Common myeloid progenitor, CD34-positive (primary cell): ENCODE data around the gene ADGRF3.
"Not testable (repeated sequence)": the region's sequence is repeated elsewhere in the genome, so short reads cannot be mapped to it uniquely, and the experiment has no call there.

Experiments used
- CTCF ChIA-PET: fragments of 350-600 bp; sonication (Branson Sonifier 250); formaldehyde crosslinking; loops from one replicate; lab custom pipeline; 2021; ENCODE audit warnings: antibody characterized with exemption; lab: Charles Lee
- POLR2A ChIA-PET: fragments of 350-600 bp; sonication (Branson Sonifier 250); formaldehyde crosslinking; loops from one replicate; lab custom pipeline; 2021; ENCODE audit warnings: antibody characterized with exemption; lab: Charles Lee
- DNase-seq, 3 donors: peaks; one replicate each; pipeline versions ENCODE4 v3.0.0 to v3.0.0-alpha.2; 2013
- H3K27ac ChIP-seq, 2 experiments: 1 replicate in 1 of 2; 2 replicates in 1 of 2; pipeline ENCODE4 v1.7.0; 2013; ENCODE audit warnings: inconsistent platforms in 2 of 2, low read length in 2 of 2, mild to moderate bottlenecking in 2 of 2, low read depth in 1 of 2, moderate library complexity in 1 of 2; ENCODE audit not compliant: severe bottlenecking in 2 of 2, insufficient read depth in 1 of 2, poor library complexity in 1 of 2
- H3K27me3 ChIP-seq, 5 experiments: replicated peaks in 2 of 5; 1 replicate in 3 of 5; 2 replicates in 2 of 5; pipeline versions ENCODE4 v1.6.1 to v1.7.0; 2013; ENCODE audit warnings: low read length in 4 of 5, mild to moderate bottlenecking in 2 of 5, moderate library complexity in 2 of 5, inconsistent platforms in 1 of 5; ENCODE audit not compliant: insufficient read depth in 5 of 5, control insufficient read depth in 4 of 5
- H3K36me3 ChIP-seq, 4 experiments: 1 replicate in 2 of 4; 2 replicates in 2 of 4; pipeline versions ENCODE4 v1.6.1 to v1.7.0; 2013; ENCODE audit warnings: low read length in 3 of 4, control low read depth in 1 of 4, mild to moderate bottlenecking in 1 of 4; ENCODE audit not compliant: control insufficient read depth in 4 of 4, insufficient read depth in 4 of 4
- H3K4me1 ChIP-seq, 4 experiments: 1 replicate in 3 of 4; 2 replicates in 1 of 4; pipeline versions ENCODE4 v1.6.1 to v1.7.1; 2013; ENCODE audit warnings: low read length in 3 of 4, mild to moderate bottlenecking in 3 of 4, control low read depth in 1 of 4, inconsistent platforms in 1 of 4, moderate library complexity in 1 of 4; ENCODE audit not compliant: control insufficient read depth in 4 of 4, insufficient read depth in 4 of 4; ENCODE audit errors: control extremely low read depth in 1 of 4
- H3K4me3 ChIP-seq, 7 experiments: 1 replicate in 4 of 7; 2 replicates in 3 of 7; pipeline versions ENCODE4 v1.5.1 to v1.7.0; 2013; ENCODE audit warnings: mild to moderate bottlenecking in 7 of 7, low read length in 6 of 7, moderate library complexity in 6 of 7, inconsistent platforms in 2 of 7, low read depth in 2 of 7, control low read depth in 1 of 7; ENCODE audit not compliant: insufficient read depth in 4 of 7, control insufficient read depth in 1 of 7; ENCODE audit errors: extremely low read depth in 1 of 7
- H3K9me3 ChIP-seq, 5 experiments: 1 replicate in 4 of 5; 2 replicates in 1 of 5; pipeline versions ENCODE4 v1.6.1 to v1.7.1; 2013; ENCODE audit warnings: low read length in 4 of 5, mild to moderate bottlenecking in 2 of 5, inconsistent platforms in 1 of 5, low read depth in 1 of 5, moderate library complexity in 1 of 5; ENCODE audit not compliant: control insufficient read depth in 4 of 5, insufficient read depth in 2 of 5; ENCODE audit errors: control extremely low read depth in 1 of 5
- WGBS: methylation state at CpG from one replicate; pipeline ENCODE4 v1.1.5; 2013; ENCODE audit not compliant: insufficient coverage; 5-methylcytosine and 5-hydroxymethylcytosine counted together

Gene ADGRF3

DNA sequence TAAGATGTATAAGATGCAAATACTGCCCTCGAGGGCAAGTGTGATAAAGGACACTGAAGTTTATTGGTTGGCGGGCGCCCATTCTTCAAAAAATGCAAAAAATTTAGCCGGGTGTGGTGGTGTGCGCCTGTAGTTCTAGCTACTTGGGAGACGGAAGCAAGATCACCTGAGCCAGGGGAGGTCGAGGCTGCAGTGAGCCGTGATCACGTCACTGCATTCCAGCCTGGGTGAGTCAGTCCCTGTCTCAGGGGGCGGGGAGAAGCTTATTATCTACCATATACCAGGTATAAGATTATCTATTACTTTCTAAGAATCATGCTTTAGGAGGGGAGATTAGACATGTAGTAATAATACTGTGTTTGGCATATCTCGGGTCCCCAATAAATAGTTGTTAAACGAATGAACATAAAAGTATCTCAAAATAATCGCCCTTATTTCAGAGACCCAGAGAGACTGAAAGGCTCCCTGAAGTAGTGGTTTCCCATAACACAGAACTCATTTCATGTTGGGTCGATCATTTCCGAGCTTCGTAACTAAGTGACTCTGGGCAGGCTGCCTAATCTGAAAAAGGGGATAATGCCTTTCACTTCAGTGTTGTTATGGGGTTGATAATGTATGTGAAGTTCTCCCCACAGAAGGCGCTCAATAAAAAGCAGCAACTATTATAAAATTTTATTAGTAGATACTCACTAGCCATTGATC lies 1.9 kb downstream of the ADGRF3 start:
- ChIA-PET CTCF (interaction anchor here (0.9 to 1.1 kb wide), 2 partner anchors 10 to 14 kb away, joined by 3 read pairs; no protein-coding TSS in a partner anchor), POLR2A (interaction anchor here (0.5 kb wide), 1 partner anchor 19 kb away, joined by 4 read pairs; no protein-coding TSS in a partner anchor)
- DNase-seq, result peak in 2 of 3 donors; percentile 20 to 22
- H3K4me3 ChIP-seq, result peak overlapping the region in 6 of 7 experiments; percentile 86 to 99 (median 96)
- H3K4me1 ChIP-seq, result peaks cover 10 to 34% (median 26%) of the 10 kb centered on the region in 4 experiments
- peak overlapping the region; percentile 93 to 94 for H3K27ac ChIP-seq
- no peaks in the 10 kb centered on the region for H3K27me3 ChIP-seq
- H3K36me3 ChIP-seq, result no peaks in the 10 kb centered on the region
- no peaks in the 10 kb centered on the region for H3K9me3 ChIP-seq
- WGBS, result 91% methylated on average over 6 of the region's 17 CpGs

DNA sequence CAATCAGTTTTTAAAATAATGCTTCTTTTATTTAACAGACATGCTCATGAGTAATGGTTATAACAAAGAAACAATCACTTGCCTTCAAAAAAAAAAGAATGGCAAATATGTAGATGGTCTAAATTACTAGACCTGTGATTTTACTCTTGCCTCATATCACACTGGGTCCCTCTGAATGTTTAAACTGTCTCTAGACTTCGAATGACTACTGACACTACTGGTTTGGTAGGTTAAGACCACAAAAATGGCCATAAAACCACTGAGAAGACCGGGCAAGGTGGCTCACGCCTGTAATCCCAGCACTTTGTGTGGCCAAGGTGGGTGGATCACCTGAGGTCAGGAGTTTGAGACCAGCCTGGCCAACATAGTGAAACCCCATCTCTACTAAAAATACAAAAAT lies 5.8 kb downstream of the ADGRF3 start:
- Histone ChIP-seq H3K4me1 (peaks cover 5 to 14% (median 8%) of the 10 kb centered on the region in 4 experiments), H3K27me3 (no peaks in the 10 kb centered on the region), H3K27ac (no peak overlapping the region), H3K9me3 (no peaks in the 10 kb centered on the region), H3K36me3 (no peaks in the 10 kb centered on the region), H3K4me3 (no peak overlapping the region)
- DNase-seq, result no peak
- WGBS, result 83% methylated on average over 3 of the region's 3 CpGs
- ChIA-PET CTCF (no interaction called here), POLR2A (no interaction called here)

DNA sequence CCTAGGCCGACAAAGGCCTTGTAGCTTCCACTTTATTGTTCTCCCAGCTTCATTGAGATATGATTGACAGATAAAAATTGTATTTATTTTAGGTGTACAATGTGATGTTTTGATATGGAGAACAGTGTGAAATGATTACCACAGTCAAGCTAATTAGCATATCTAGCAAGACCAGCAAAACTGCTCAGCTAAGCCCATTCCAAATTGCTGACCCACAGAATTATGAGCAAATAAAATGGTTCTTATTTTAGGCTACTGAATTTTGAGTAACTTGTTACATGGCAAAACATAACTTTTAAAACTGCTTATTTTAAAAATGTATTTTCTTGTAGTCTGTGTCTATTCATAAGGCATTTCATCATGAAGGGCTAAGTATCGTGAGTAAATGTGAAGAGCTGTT lies 9.3 kb downstream of the ADGRF3 start:
- Histone ChIP-seq H3K36me3 (no peaks in the 10 kb centered on the region), H3K9me3 (no peaks in the 10 kb centered on the region), H3K4me3 (no peak overlapping the region), H3K27me3 (no peaks in the 10 kb centered on the region), H3K27ac (no peak overlapping the region), H3K4me1 (peaks cover 0 to 4% (median 0%) of the 10 kb centered on the region in 4 experiments)
- ChIA-PET CTCF (no interaction called here), POLR2A (no interaction called here)
- DNase-seq, result no peak
- 100% methylated on average over 1 of the region's 2 CpGs for WGBS

DNA sequence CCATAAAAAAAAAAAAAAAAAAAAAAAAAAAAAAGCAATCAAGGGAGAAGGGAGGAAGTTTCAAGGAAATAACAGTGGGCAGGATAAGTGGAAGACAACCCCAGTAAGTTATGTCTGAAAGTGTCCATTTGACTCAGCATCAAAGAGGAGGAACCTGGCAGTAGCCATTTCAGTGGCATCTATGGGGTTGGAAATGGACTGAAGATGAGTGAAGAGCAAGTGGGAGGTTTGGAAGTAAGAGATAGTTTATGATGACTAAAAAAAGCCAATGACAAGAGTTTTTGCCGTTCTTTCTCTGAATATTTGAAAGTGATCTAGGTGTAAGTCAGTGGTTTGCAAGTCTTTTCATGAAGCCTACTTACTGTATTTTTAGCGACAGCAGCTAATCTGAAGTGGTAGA lies 9.9 kb downstream of the ADGRF3 start:
- peaks cover 0 to 4% (median 0%) of the 10 kb centered on the region in 4 experiments for H3K4me1 ChIP-seq
- no peak overlapping the region for H3K27ac ChIP-seq
- ChIA-PET POLR2A (no interaction called here), CTCF (no interaction called here)
- WGBS, result 100% methylated on average over 1 of the region's 2 CpGs
- no peaks in the 10 kb centered on the region for H3K27me3 ChIP-seq
- no peaks in the 10 kb centered on the region for H3K36me3 ChIP-seq
- no peaks in the 10 kb centered on the region for H3K9me3 ChIP-seq
- DNase-seq, result no peak
- no peak overlapping the region for H3K4me3 ChIP-seq

DNA sequence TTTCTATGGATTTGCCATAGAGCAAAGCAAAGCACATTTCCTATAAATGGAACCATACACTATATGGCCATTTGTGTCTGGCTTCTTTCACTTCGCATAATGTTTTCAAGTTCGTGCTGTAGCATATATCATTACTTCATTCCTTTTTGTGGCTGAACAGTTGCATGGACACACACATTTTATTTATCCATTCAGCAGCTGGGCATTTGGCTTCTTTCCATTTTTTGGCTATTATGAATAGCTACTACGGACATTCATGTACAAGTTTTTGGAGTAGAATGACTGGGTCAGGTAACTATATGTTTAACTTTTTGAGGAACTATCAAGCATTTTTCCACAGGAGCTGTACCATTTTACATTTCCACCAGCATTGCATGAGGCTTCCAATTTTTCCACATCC lies 11.4 kb downstream of the ADGRF3 start:
- ChIA-PET POLR2A (interaction anchor here (0.6 kb wide), 1 partner anchor 53 kb away, joined by 3 read pairs; no protein-coding TSS in a partner anchor), CTCF (interaction anchor here (1.3 kb wide), 2 partner anchors 17 to 18 kb away, joined by 3 to 4 read pairs; no protein-coding TSS in a partner anchor)
- H3K27me3 ChIP-seq, result no peaks in the 10 kb centered on the region
- DNase-seq, result no peak
- WGBS, result 100% methylated on average over 1 of the region's 3 CpGs
- H3K36me3 ChIP-seq, result no peaks in the 10 kb centered on the region
- no peak overlapping the region for H3K27ac ChIP-seq
- no peak overlapping the region for H3K4me3 ChIP-seq
- no peaks in the 10 kb centered on the region for H3K9me3 ChIP-seq
- peaks cover 2 to 10% (median 5%) of the 10 kb centered on the region in 4 experiments for H3K4me1 ChIP-seq

DNA sequence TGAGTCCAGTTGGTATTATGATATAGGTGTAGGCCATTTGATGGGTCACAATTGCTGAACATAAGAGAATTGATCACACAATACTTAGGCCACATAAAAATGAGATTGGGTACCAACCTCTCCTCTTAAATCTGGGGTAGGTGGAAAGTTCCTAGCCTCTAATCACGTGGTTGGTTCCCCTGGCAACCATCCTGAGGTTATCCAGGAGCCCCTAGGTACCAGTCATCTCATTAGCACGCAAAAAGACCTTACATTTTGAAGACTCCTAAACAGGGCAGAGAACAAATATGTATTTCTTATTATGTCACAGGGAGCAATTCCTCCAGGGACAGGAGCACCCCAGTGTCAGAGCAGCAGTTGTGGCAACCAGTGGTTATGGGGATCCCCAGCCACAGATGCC lies 13.3 kb downstream of the ADGRF3 start:
- Histone ChIP-seq H3K36me3 (no peaks in the 10 kb centered on the region), H3K27ac (no peak overlapping the region), H3K4me1 (peaks cover 2 to 17% (median 7%) of the 10 kb centered on the region in 4 experiments), H3K9me3 (no peaks in the 10 kb centered on the region), H3K27me3 (no peaks in the 10 kb centered on the region), H3K4me3 (no peak overlapping the region)
- POLR2A ChIA-PET, result no interaction called here
- CTCF ChIA-PET, result no interaction called here
- no peak for DNase-seq
- WGBS, result 100% methylated on average over 1 of the region's 2 CpGs

DNA sequence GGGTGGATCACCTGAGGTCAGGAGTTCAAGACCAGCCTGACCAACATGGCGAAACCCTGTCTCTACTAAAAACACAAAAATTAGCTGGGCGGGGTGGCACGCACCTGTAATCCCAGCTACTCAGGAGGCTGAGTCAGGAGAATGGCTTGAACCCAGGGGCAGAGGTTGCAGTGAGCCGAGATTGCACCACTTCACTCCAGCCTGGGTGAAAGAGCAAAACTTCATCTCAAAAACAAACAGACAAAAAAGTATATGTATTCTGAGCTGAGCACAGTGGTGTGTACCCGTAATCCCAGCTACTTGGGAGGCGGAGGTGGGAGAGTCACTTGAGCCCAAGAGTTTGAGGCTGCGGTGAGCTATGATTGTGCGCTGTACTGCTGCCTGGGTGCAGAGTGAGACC lies 15.3 kb downstream of the ADGRF3 start:
- H3K27me3 ChIP-seq, DNase-seq, H3K9me3 ChIP-seq, H3K4me3 ChIP-seq, H3K36me3 ChIP-seq, H3K27ac ChIP-seq, POLR2A ChIA-PET: not testable (repeated sequence)
- 94% methylated on average over 3 of the region's 8 CpGs for WGBS
- CTCF ChIA-PET, result interaction anchor here (0.9 to 4.0 kb wide), 6 partner anchors 14 to 140 kb away, joined by 3 to 23 read pairs (median 3); no protein-coding TSS in a partner anchor
- peaks cover 2 to 36% (median 9%) of the 10 kb centered on the region in 4 experiments for H3K4me1 ChIP-seq
